Measurements from ENCODE around the gene CPEB4.

GRCh38 chr5:173851595-173852243 lies 36.4 kb upstream of the CPEB4 start:
- TF ChIP-seq POLR2AphosphoS5 (IDR thresholded peaks at IDR 0.05; ENCODE audit: low read depth): no peak
- TF ChIP-seq, protein P1, sequence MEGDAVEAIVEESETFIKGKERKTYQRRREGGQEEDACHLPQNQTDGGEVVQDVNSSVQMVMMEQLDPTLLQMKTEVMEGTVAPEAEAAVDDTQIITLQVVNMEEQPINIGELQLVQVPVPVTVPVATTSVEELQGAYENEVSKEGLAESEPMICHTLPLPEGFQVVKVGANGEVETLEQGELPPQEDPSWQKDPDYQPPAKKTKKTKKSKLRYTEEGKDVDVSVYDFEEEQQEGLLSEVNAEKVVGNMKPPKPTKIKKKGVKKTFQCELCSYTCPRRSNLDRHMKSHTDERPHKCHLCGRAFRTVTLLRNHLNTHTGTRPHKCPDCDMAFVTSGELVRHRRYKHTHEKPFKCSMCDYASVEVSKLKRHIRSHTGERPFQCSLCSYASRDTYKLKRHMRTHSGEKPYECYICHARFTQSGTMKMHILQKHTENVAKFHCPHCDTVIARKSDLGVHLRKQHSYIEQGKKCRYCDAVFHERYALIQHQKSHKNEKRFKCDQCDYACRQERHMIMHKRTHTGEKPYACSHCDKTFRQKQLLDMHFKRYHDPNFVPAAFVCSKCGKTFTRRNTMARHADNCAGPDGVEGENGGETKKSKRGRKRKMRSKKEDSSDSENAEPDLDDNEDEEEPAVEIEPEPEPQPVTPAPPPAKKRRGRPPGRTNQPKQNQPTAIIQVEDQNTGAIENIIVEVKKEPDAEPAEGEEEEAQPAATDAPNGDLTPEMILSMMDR (IDR thresholded peaks at IDR 0.05; ENCODE audit: insufficient read depth, low read length): no peak
- TF ChIP-seq SPI1 (IDR thresholded peaks at IDR 0.05; ENCODE audit: borderline replicate concordance, low read depth): no peak
- TF ChIP-seq GABPA (IDR thresholded peaks at IDR 0.05; ENCODE audit: low read depth): no peak

All from HL-60 (cell line).